HG02870 (cell line): Measurements from ENCODE around the gene ANXA5.
"Not testable (repeated sequence)": the region's sequence is repeated elsewhere in the genome, so short reads cannot be mapped to it uniquely, and the experiment has no call there.

ENCODE experiments used
- ATAC-seq: cut with Tn5 transposase; IDR thresholded peaks from one replicate; pipeline ENCODE4 v1.9.1; 2021; ENCODE audit warnings: mild to moderate bottlenecking, moderate library complexity; ENCODE audit not compliant: unreplicated experiment

The ANXA5 gene

DNA sequence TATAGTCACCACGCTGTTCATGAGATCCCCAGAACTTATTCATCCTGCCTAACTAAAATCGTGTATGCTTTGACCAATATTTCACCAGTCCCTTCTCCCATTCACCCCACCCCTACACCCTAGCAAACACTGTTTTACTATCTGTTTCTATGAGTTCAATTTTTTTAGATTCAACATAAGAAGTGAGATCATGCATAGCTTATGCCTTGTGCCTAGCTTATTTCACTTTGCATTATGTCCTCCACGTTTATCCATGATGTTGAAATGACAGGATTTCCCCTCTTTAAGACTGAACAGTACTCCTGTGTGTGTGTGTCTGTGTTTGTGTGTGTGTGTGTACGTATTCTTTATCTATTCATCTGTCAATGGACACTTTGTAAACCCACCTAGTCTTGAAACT lies 16.8 kb downstream of the ANXA5 start:
- ATAC-seq: no peak

- ATAC-seq: no peak
Measured at GRCh38 chr4:121679267-121679666, 17.5 kb downstream of the ANXA5 start.

- no peak for ATAC-seq
Measured at GRCh38 chr4:121677524-121677923, 19.3 kb downstream of the ANXA5 start.

- ATAC-seq: no peak
Measured at GRCh38 chr4:121676345-121677075, 20.3 kb downstream of the ANXA5 start.

DNA sequence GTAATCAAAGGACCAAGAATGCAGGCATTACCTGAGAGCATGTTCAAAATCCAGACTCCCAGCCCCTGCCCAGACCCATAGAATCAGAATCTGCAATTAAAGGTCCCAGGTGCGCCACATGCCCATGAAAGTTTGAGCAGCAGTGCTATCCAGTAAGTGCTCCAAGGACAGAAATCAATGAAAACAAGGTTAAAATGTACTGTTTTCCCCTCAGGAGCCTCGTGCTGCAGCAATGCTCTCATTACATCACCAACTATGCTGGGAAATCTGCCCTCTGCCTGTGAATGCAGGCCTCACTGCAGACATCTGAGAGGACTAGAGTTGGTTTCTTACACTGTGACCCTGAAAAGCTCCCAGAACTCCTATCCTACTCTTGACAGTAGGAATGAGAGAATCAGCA lies 21.1 kb downstream of the ANXA5 start:
- ATAC-seq: no peak

DNA sequence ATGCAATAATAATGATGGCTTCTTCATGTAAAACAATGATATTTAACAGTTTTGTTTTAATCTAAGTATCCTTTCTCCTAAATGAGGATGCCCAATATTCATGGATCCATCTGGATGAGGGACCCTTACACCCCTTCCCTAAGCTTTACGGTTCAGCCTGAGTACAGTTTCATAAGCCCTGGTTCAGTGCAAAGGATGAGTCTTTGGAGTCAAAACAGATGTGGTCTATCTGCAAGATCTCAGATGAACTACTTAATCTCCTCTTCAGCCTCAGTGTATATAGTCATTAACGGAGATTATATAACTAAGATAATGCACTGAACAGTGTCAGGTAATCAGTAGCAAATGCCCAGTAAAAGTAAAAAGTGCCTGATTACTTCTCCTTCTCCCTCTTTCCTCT lies 22.1 kb downstream of the ANXA5 start:
- ATAC-seq: no peak

GRCh38 chr4:121674191-121674590 lies 22.6 kb downstream of the ANXA5 start:
- ATAC-seq: no peak

- no peak for ATAC-seq
Measured at GRCh38 chr4:121669163-121669550, 27.6 kb downstream of the ANXA5 start.

- ATAC-seq: no peak
Measured at GRCh38 chr4:121668368-121669162, 28.2 kb downstream of the ANXA5 start.

GRCh38 chr4:121666091-121666679 lies 30.6 kb downstream of the ANXA5 start:
- ATAC-seq: no peak

DNA sequence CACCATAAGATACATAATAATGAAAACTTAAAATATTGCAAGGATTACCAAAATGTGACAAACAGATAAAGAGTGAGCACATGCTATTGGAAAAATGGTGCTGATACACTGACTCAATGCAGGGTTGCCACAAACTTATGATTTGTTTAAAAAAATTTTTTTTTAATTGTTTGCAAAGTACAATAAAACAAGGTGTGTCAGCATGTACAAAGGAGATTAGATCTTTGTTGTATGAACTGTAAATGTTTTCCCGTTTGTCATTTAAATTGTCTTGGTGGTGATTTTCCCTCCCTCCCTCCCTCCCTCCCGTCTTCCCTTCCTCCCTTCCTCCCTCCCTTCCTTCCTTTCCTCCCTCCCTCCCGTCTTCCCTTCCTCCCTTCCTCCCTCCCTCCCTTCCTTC lies 31.4 kb downstream of the ANXA5 start:
- no peak for ATAC-seq

DNA sequence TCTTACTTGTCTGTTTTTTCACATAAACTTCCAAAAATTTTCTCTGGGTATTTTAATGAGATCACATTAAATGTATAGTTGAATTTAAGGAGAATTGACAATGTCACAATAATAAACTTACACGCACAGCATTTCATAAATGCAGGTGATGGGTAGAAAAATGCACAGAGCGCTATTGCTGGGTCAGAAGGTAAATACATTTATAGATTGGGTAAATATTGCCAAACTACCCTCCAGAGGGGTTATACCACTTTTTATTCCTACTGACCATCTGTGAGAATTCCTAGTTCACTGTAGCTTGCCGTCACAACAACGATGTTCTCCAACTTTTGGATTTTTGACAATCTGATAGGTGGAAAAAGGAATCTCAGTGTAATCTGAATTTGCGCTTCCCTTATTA lies 34.6 kb downstream of the ANXA5 start:
- ATAC-seq: no peak

DNA sequence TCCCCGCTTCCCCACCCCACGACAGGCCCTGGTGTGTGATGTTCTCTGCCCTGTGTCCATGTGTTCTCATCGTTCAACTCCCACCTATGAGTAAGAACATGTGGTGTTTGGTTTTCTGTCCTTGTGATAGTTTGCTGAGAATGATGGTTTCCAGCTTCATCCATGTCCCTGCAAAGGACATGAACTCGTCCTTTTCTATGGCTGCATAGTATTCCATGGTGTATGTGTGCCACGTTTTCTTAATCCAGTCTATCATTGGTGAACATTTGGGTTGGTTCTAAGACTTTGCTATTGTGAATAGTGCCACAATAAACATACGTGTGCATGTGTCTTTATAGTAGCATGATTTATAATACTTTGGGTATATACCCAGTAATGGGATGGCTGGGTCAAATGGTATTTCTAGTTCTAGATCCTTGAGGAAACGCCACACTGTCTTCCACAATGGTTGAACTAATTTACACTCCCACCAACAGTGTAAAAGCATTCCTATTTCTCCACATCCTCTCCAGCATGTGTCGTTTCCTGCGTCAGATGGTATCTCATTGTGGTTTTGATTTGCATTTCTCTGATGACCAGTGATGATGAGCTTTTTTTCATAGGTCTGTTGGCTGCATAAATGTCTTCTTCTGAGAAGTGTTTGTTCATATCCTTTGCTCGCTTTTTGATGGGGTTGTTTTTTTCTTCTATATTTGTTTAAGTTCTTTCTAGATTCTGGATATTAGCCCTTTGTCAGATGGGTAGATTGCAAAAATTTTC lies 36.4 kb downstream of the ANXA5 start:
- ATAC-seq: not testable (repeated sequence)

GRCh38 chr4:121658125-121658524 lies 38.7 kb downstream of the ANXA5 start:
- no peak for ATAC-seq

- no peak for ATAC-seq
Measured at GRCh38 chr4:121656269-121656641, 40.5 kb downstream of the ANXA5 start.

GRCh38 chr4:121655320-121656268 lies 41.2 kb downstream of the ANXA5 start:
- no peak for ATAC-seq

DNA sequence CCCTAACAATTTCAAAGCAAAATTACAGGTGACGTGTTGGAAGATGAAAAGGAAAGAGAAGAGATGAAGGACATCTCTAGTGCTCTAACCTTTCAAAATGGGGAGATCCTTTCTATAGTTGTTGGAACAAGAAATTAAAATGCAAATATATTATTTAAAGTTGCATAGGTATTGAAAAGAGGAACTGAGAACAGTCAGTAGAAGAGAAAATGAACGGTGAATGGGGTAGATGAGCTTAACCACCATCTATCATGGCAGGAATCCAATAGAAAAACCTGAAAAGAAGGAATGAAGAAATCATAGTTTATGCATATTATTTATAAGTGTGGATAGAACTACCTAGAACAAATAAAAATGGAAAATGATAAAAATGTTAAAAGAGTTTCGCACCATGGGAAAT lies 42.0 kb downstream of the ANXA5 start:
- peak; percentile 78 for ATAC-seq

DNA sequence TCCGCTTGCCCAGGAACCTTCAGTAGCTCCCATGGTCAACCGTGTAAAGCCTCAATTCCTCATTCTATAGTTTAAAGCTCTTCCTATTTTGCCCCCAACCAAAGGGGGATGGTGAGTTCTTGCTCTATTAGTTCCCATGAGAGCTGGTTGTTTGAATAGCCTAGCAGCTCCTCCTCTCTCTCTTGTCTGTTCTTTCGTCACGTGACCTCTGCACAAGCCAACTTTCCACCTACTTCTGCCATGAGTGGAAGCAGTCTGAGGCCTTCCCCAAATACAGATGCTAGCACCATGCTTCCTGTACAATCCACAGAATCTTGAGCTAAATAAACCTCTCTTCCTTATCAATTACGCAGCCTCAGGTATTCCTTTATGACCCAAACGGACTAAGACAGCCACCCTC lies 42.8 kb downstream of the ANXA5 start:
- no peak for ATAC-seq

DNA sequence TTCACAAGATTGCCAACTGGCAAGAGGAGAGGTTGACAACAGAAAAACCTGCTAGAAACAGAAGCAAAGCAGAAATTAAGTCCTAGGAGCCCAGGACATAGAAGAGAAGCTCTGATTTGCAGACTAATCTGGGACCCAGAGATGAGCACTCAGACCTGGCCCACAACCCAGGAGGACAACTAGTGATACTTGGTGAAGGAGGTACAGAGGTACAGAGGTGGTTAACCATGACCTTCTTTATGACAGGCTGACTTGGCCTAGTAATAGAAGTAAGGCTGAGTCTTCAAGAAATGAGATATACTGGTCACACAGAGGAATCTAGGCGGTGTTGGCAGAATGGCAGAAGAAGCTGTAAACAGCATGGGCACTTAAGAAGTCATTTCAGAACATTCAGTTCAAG lies 43.6 kb downstream of the ANXA5 start:
- no peak for ATAC-seq

GRCh38 chr4:121651597-121651996 lies 45.2 kb downstream of the ANXA5 start:
- peak; percentile 43 for ATAC-seq
